Activated naive CD4-positive, alpha-beta T cell (primary cell): ENCODE measurements around the gene ZNF236.

ENCODE experiments used
- DNase-seq, 4 experiments: peaks; one replicate each; lab custom pipeline; 2025; lab: John Stamatoyannopoulos, UW

ZNF236 gene

DNA sequence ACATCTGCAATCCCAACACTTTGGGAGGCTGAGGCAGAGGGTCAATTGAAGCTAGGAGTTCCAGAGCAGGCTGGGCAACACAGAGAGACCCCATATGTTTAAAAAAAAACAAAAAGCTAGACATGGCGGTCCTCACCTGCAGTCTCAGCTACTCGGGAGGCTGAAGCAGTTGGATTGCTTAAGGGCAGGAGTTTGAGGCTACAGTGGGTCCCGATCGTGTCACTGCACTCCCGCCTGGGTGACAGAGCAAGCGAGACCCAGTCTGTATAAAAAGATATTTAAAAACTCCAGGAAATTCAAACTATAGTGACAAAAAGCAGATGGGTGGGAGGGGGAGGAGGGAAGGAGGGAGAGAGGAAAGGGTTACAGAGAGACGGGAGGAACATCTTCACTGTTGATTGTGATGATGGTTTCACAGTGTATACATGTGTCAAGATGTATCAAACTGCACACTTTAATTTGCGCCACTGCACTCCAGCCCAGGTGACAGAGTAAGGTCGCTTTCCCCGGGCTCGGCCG lies 942 bp upstream of the ZNF236 start:
- no peak for DNase-seq

DNA sequence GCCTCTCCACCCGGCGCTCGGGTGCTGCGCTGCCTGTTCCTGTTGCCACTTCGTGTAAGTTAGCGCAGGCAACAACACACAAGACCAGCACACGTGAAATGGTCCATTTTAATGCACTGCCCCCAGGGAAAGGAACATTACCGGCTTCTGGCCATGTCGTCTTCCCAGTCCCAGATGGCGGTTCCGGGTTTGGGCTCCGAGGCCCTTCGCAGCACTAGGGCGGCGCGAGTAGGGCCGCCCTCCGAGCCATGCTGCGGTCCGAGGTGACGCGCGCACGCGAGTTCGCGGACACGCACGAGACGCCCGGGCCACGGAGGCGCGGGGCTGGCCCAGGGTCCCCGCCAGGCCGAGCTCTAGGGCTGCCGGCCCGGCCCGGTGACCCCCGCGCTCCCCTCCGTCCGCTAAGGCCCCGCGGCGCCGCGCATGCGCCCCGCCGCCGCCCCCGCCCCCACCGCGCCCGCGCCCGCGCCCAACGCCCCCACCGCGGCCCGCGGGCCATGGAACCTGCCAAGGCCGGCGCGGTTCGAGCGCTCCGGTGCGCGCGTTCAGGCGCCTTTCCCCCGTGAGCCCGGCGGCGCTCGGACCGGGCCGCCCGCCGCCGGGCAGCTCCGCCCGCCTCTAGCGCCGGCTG lies 367 bp upstream of the ZNF236 start:
- peak; percentile 32 to 54 (median 43) for DNase-seq

DNA sequence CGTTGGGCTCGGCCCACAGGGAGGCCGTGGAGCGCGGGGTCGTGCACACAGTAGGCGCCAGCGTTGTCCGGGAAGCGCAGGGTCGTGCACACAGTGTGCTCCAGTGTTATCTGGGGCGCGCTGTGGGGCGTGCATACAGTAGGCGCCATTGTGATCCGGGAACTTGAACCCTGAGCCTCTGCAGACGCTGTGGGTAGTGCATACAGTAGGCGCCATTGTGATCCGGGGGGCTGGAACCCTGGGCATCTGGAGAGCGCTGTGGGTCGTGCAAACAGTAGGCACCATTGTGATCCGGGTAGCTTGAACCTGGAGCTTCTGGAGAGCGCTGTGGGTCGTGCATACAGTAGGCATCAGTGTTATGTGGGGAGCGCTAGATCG lies 793 bp downstream of the ZNF236 start:
- DNase-seq: no peak

DNA sequence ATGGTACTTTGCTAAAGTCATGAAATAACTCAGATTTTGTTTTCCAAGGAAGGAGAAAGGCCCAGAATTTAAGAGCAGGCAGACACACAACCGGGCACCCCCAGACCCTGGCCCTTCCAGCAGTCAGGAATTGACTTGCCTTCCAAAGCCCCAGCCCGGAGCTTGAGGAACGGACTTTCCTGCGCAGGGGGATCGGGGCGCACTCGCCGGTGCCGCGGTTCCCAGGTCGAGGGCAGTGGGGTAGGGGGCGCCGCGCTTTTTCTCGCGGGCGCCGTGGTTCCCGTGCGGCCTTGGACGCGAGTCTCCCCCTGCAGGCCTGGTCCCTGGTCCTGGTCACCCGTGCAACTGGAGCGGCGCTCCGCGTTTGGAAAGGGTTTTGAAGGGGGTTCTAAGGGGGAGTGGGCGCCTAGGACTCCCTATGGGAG lies 1.2 kb downstream of the ZNF236 start:
- no peak for DNase-seq

DNA sequence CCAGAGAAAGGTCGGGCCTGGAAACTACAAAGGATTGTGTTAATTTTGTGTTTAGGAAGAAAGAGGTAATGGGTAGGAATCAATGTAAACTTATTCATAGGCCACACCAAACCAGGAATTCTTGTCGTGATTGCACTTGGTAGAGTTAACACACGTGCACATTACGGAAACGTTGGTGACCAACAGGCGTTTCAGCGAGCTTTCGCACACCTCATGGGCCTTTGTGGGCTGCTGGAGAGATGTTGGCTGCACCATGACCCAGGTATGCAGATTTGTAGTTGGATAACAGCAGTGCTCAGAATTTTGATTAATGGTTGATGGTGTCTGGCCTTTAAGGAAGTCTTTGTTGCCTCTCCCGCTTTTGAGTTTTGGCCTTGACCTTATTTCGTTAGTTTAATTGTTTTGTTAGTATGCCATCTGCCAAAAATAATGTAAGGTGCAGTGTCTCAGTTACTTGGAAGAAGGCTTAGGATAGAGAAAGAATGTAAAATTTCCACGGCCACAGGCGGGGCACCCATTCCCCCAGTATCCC lies 1.9 kb downstream of the ZNF236 start:
- no peak for DNase-seq

DNA sequence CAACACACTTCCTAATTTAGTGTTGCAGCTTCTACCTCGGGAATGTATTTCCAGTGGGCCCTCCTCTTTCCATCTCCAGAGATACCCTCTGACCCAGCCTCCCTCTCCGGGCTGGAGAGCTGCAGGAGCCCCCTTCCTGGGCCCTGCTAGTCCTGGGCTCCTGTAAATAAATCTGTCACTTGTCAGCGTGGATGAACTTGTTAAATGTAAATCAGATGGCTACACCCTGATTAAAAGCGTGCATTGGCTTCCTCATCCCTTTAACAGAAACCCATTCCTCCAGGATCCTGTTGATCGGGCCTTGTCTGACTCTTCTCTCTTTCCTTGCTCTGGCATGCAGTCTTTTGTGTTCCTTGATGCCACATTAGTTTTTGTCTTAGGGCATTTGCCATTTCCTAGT lies 2.4 kb downstream of the ZNF236 start:
- DNase-seq: no peak

DNA sequence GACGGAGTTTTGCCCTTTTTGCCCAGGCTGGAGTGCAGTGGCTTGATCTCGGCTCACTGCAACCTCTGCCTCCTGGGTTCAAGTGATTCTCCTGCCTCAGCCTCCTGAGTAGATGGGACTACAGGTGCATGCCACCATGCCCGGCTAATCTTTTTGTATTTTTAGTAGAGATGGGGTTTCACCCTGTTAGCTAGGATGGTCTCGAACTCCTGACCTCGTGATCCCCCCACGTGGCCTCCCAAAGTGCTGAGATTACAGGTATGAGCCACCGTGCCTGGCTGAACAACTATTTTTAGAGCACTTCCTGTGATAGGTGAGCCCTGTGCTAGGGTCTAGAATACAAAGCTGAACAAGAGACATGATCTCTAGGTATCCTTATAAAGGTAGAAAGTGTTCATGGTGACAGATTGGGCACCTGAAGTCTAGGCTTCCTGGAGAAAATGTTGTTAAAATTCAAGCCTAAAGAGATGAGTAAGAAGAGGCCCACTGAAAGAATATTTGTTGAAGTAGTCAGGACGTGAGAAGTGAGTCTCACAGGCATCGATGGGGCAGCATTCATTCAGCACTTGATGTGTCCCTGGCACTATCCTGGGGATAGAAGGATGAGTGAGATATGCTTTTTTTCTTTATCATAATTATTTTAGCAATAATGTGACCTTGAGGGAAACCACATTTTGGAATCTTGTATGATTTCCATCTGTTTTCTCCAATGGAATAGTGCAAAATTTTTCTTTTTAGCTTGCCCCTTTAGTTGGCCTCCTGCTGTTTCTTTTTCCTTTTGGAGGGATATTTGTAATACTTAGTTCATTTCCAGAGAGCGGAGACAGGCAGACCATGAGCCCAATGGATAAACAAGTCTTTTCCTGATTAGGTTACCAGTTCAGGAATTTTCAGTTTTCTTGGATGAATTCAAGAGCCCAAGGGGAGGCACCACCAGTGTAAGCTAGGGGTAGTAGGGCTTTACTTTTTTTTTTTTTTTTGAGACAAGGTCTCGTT lies 5.1 kb downstream of the ZNF236 start:
- no peak for DNase-seq

DNA sequence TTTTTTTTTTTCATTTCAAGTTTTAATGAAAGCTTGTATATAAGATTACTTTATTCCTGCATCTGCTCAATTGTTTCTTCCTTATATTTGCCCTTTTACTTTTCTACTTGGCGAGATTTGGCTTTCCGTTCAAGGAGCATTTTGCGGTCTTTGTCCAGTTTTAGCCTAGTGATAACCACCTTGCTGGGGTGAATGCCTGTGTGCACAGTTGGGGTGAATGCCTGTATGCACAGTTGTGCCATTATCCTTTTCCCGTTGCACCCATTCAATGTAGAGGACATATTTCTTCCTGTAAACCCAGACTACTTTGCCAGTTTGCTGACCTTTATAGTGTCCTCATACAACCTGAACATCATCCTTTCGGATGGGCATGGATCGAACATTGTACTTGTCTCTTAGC lies 12.0 kb downstream of the ZNF236 start:
- no peak for DNase-seq

DNA sequence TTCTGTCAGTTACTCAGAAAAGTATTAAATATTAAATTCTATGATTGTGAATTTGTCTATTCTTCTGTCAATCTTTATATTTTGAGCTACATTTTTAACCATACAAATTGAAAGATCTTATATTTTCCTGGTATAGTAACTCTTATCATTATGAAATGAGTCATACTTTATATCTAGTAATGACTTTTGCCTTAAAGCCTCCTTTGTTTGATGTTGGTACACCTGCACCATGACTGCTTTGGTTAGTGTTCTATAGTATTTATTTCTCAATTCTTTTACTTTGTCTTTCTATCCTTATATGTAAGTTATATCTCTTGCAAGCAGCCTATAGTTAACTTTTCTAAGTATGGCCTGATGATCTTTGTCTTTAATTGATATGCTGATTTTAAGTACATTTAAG lies 13.0 kb downstream of the ZNF236 start:
- no peak for DNase-seq

DNA sequence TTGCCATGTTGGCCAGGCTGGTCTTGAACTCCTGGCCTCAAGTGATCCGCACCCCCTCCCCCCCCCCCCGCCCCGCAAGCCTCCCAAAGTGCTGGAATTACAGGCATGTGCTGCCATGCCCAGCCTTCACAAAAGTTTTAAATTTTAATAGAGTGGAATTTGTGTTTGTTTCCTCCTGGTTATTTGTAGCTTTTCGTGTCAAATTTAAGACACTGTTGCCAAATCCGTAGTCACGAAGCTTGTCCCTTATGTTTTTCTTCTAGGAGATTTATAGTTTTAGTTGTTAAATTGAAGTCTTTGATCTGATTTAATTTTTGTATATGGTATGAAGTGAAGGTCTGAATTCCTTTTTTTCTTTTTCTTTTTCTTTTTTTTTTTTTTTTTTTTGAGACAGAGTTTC lies 14.7 kb downstream of the ZNF236 start:
- DNase-seq: no peak

DNA sequence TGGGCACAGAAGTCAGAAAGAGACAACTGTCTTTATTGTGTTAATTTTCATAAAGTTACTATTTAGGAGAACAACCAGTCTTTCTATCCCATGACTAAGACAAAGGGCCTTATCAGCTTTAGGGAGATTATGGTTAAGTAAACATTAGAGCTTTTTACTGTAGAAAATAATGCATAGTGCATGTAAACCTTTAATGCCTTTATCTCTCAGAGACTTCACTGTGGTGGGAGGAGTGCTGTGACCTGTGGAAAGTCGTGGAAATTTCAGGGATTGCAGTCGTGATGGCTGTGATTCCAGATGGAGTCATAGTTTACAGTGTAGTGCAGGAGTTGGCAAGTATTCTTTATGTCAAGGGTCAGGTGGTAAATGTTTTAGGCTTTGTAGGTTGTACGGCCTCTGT lies 15.8 kb downstream of the ZNF236 start:
- DNase-seq: no peak

DNA sequence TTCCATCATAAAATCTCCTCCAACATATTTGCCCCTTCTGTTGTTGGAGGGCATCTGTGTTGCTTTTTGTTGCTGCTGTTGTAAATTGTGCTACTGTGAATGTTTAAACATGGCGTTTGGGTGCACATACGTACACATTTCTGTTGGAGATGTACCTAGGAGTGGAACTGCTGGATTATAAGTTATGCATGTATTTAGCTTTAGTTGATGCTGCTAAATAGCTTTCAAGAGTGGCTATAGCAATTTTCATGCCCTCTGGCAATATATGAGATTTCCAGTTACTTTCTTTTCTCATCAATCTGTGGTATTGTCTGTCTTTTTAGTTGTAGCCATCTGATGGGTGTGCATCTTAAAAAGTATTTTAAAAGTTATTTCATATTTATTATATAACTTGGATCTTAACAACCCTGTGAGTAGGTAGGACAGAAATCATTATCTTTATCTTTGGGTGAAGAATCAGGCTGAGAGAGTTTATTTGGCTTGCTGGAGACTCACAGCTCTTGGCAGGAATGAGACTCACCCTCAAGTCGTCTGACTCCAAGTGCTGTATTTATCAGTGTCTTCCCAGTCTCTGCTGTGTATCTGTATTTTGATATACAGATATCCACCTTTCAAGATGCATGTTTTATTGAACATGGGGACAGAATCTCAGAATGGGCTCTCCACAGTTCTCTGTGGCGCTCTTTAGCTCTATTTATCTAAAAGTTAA lies 16.9 kb downstream of the ZNF236 start:
- DNase-seq: no peak

DNA sequence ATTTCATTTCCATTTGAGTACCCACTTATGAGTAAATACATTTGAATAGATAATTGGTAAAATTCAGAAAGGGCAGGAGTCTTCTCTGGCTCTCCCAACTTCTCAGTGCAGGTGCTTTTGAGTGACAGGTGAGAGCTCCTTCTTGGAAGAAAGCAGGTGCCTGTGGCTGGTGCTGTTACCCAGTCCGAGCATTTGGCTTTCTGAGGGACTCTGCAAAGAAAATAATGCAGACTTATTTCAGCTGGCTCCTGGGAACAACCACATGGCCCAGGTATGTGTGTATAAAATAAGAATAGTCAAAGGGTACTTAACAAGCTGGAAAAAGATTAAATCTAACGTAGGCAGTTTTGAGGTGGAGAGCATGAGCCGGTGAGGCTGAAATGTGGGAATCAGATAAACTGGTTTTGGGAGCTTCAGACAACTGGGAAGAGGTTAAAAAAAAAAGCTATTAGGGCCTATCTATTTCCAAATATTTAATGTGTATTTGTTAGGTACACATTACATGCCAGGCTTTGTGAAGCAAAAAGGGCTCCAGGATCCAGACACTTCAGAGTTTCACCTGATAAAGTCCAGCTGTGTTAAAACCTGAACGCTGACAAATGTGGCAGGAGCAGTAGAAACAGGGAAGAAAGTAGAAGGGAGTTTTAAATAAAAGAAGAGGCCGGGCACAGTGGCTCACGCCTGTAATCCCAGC lies 20.6 kb downstream of the ZNF236 start:
- no peak for DNase-seq

DNA sequence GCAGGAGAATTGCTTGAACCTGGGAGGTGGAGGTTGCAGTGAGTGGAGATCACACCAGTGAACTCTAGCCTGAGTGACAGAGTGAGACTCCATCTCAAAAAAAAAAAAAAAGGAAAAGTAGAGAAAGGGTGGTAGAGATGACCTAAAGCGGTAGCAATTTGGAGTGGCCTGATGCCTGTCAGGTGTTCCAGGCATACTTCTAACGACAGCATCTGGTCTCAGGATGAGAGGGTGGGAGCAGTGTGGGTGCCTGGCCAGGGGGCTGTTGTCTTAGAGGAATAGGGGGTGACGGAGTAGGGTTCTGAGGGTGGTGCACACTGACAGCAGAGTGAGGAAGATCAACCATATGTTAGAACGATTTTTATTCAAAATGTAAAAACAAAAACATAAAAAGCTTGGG lies 21.8 kb downstream of the ZNF236 start:
- DNase-seq: no peak

DNA sequence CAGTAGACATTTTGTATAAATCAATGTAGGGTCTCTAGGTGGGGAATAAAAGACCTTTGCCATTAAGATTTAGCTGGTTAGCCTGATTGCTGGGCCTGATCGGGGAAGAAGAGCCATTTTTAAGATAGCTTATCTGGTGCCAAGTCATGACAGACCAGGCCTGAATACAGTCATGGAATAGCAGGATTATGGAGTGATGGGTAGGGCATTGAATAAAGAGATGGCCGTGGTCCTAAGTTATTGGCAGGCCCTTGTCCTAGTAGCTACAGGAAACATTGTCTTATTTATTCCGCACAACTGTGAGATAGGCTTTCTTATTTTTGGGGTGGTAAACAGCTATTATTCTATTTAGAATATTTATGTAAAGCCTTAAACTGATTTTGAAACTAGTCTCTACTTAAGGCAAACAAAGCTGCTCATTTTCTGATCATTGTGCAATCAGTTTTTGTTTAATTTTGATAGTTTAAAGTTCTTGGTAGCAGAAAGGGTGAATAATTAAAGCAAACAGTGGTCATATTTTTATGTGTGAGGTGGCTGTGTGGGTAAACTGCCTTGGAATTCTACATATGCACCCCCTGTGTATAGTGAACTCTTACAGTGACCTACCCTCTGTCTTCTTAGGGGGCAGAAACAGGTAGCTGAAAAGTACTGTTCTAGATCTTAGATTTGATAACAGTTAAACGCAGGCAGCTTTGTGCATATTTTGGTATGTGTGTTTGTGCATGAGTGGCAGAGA lies 22.6 kb downstream of the ZNF236 start:
- no peak for DNase-seq

DNA sequence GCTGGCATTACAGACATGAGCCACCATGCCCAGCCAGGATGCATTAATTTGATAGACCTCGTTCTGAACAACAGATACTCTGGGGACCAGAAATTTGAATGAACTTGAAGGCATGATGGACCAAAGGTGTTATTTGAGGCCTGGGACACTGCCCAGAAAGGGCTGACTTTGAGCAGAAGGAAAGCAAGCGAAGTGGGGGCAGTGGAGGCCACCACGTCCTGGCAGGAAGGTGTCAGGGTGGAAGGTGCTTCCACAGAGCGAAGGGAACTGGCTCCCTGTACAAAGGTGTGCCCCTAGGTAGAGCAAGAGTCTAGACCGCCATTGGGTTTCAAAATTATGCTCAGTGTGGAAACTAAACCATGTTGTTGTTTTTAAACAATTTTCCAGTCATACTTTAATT lies 23.9 kb downstream of the ZNF236 start:
- no peak for DNase-seq

DNA sequence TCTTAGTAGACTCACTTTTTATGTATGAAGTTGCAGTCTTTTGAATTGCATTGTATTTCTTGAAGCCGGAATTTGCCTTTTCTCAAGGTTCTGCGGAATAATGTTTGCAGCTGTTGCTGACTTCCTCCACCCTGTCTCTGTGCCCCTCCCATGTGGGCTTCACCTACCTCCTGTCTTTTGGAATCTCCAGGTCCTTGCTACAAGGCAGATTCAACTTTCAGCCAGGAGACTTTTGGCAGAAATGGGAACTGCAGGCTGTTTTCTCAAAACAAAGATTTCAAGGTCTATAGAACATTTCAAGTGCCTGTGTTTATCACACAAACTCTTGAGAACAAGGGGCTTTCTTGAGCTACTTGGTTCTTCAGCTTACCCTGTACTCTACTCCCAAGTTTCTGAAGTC lies 25.6 kb downstream of the ZNF236 start:
- DNase-seq: no peak

DNA sequence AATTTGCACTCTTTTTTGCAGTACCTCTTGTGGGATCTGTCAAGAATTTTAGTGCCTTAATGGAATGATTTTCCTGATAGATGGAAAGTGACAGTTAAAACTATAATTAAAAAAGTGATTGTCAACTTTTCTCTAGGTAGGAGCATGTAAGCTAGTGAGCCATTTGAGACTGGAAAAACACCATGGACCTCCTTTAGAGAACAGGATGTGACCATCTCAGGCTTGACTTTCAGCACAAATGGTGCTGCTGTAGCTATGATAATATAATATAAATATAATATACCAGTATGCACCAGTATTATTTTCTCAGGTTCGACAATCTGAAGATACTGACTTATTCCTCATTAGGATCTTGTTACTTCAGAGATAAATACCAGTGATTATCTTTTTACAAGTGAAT lies 27.8 kb downstream of the ZNF236 start:
- no peak for DNase-seq

DNA sequence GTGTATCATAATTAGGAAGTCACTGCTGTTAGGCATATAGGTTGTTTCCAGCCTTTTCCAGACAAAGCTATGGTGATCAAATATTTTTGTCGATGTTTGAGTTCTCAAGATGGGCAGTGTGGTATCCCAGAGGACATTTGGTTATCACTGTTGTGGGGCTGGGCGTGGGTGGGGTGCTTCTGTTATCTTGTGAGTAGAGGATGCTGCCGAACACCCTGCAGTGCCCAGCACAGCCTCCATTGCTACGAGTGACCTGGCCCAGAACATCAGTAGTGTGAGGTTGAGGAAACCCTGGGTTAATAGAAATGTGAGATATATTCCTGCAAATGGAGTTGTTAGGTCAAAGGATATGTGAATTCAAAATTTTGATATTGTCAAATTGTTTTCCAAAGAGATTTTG lies 33.2 kb downstream of the ZNF236 start:
- DNase-seq: no peak

DNA sequence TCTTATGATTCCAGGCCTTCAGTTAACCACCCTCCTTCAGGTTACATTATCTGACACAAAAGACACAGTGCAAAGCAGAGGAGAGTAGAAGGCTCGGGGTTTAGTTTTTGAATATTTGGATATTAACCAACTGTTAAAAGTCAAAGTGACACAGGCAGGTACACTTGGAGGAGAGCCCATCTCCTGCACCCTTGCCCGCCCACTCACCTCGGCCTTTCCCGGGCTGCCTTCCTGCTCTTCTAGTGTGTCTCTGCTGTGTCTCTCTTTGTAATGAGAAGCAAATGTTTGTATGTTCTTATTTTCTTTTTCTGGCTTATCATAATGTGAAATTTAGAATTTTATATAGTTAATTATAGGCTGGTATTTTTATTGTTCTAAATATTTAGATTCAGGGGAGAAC lies 35.1 kb downstream of the ZNF236 start:
- no peak for DNase-seq
